ENCODE results near the gene PITPNC1.
"Not testable (repeated sequence)": the region's sequence is repeated elsewhere in the genome, so short reads cannot be mapped to it uniquely, and the experiment has no call there.

PITPNC1 gene

GRCh38 chr17:67425571-67426160 lies 48.6 kb downstream of the PITPNC1 start:
- no peaks in the 10 kb centered on the region for H3K9me2 ChIP-seq (replicated peaks; ENCODE audit: insufficient read depth, low read length)
- no peak for DNase-seq
- no peak overlapping the region for H3K4me3 ChIP-seq (ENCODE audit: low read length)
- no peak for TF ChIP-seq EZH2phosphoT487 (IDR thresholded peaks at IDR 0.05; ENCODE audit: low read length)
- no peak for TF ChIP-seq EZH2 (optimal IDR thresholded peaks at IDR 0.05; ENCODE audit: low read depth, low read length)
- TF ChIP-seq CTCF (IDR thresholded peaks at IDR 0.05; ENCODE audit: low read length) = no peak
- no peak overlapping the region for H3K4me2 ChIP-seq (ENCODE audit: low read depth, low read length)
- H3K79me2 ChIP-seq (ENCODE audit: low read length) = peaks cover 8% of the 10 kb centered on the region
- no peaks in the 10 kb centered on the region for H3F3A ChIP-seq (ENCODE audit: insufficient read depth, low read length)
- H3K9ac ChIP-seq (ENCODE audit: low read length) = no peak overlapping the region
- H3K36me3 ChIP-seq (replicated peaks; ENCODE audit: insufficient read depth, low read length) = no peaks in the 10 kb centered on the region
- no peak overlapping the region for H2AFZ ChIP-seq (ENCODE audit: low read length)
- H3K27ac ChIP-seq (ENCODE audit: low read length) = no peak overlapping the region
- H4K20me1 ChIP-seq (ENCODE audit: insufficient read depth, low read length) = no peaks in the 10 kb centered on the region
- no peaks in the 10 kb centered on the region for H3K9me3 ChIP-seq (replicated peaks; ENCODE audit: insufficient read depth, low read length)
- no peaks in the 10 kb centered on the region for H3K27me3 ChIP-seq (replicated peaks; ENCODE audit: insufficient read depth, low read length)
- no peaks in the 10 kb centered on the region for H3K4me1 ChIP-seq (ENCODE audit: low read length)

GRCh38 chr17:67427424-67427823 lies 50.3 kb downstream of the PITPNC1 start:
- Histone ChIP-seq H3K4me2 (ENCODE audit: low read depth, low read length) (no peak overlapping the region), H3K27me3 (replicated peaks; ENCODE audit: insufficient read depth, low read length) (no peaks in the 10 kb centered on the region), H3K9me2 (replicated peaks; ENCODE audit: insufficient read depth, low read length) (no peaks in the 10 kb centered on the region), H3K9ac (ENCODE audit: low read length) (no peak overlapping the region), H3K4me1 (ENCODE audit: low read length) (0 out of 2 replicates have a peak, but pooled peaks cover 3% of the 10 kb centered on the region), H3K27ac (ENCODE audit: low read length) (no peak overlapping the region), H3F3A (ENCODE audit: insufficient read depth, low read length) (no peaks in the 10 kb centered on the region), H3K79me2 (ENCODE audit: low read length) (no peaks in the 10 kb centered on the region), H4K20me1 (ENCODE audit: insufficient read depth, low read length) (no peaks in the 10 kb centered on the region), H3K36me3 (replicated peaks; ENCODE audit: insufficient read depth, low read length) (no peaks in the 10 kb centered on the region), H3K4me3 (ENCODE audit: low read length) (no peak overlapping the region), H2AFZ (ENCODE audit: low read length) (no peak overlapping the region), H3K9me3 (replicated peaks; ENCODE audit: insufficient read depth, low read length) (no peaks in the 10 kb centered on the region)
- DNase-seq = no peak
- no peak for TF ChIP-seq CTCF (IDR thresholded peaks at IDR 0.05; ENCODE audit: low read length)
- TF ChIP-seq EZH2 (optimal IDR thresholded peaks at IDR 0.05; ENCODE audit: low read depth, low read length) = no peak
- no peak for TF ChIP-seq EZH2phosphoT487 (IDR thresholded peaks at IDR 0.05; ENCODE audit: low read length)

GRCh38 chr17:67430515-67430914 lies 53.4 kb downstream of the PITPNC1 start:
- H3K4me2 ChIP-seq (ENCODE audit: low read depth, low read length); DNase-seq; H4K20me1 ChIP-seq (ENCODE audit: insufficient read depth, low read length); H2AFZ ChIP-seq (ENCODE audit: low read length); H3K27ac ChIP-seq (ENCODE audit: low read length); H3K27me3 ChIP-seq (replicated peaks; ENCODE audit: insufficient read depth, low read length); H3K36me3 ChIP-seq (replicated peaks; ENCODE audit: insufficient read depth, low read length); H3K79me2 ChIP-seq (ENCODE audit: low read length); H3K4me1 ChIP-seq (ENCODE audit: low read length); H3K9ac ChIP-seq (ENCODE audit: low read length); H3K4me3 ChIP-seq (ENCODE audit: low read length); H3K9me2 ChIP-seq (replicated peaks; ENCODE audit: insufficient read depth, low read length); H3F3A ChIP-seq (ENCODE audit: insufficient read depth, low read length); H3K9me3 ChIP-seq (replicated peaks; ENCODE audit: insufficient read depth, low read length): not testable (repeated sequence)

- H3K9ac ChIP-seq (ENCODE audit: low read length) = no peak overlapping the region
- H2AFZ ChIP-seq (ENCODE audit: low read length) = no peak overlapping the region
- H3K36me3 ChIP-seq (replicated peaks; ENCODE audit: insufficient read depth, low read length) = no peaks in the 10 kb centered on the region
- no peaks in the 10 kb centered on the region for H3F3A ChIP-seq (ENCODE audit: insufficient read depth, low read length)
- no peaks in the 10 kb centered on the region for H3K27me3 ChIP-seq (replicated peaks; ENCODE audit: insufficient read depth, low read length)
- no peak overlapping the region for H3K4me3 ChIP-seq (ENCODE audit: low read length)
- H3K27ac ChIP-seq (ENCODE audit: low read length) = no peak overlapping the region
- TF ChIP-seq EZH2phosphoT487 (IDR thresholded peaks at IDR 0.05; ENCODE audit: low read length) (no peak), EZH2 (optimal IDR thresholded peaks at IDR 0.05; ENCODE audit: low read depth, low read length) (no peak), CTCF (IDR thresholded peaks at IDR 0.05; ENCODE audit: low read length) (no peak)
- H3K79me2 ChIP-seq (ENCODE audit: low read length) = no peaks in the 10 kb centered on the region
- no peak for DNase-seq
- H3K9me3 ChIP-seq (replicated peaks; ENCODE audit: insufficient read depth, low read length) = no peaks in the 10 kb centered on the region
- H3K4me2 ChIP-seq (ENCODE audit: low read depth, low read length) = no peak overlapping the region
- H3K4me1 ChIP-seq (ENCODE audit: low read length) = 0 out of 2 replicates have a peak, but pooled peaks cover 3% of the 10 kb centered on the region
- H4K20me1 ChIP-seq (ENCODE audit: insufficient read depth, low read length) = no peaks in the 10 kb centered on the region
- no peaks in the 10 kb centered on the region for H3K9me2 ChIP-seq (replicated peaks; ENCODE audit: insufficient read depth, low read length)
Measured at GRCh38 chr17:67431249-67432015, 54.4 kb downstream of the PITPNC1 start.
